Kidney tubule cell (primary cell): ENCODE measurements around the gene DDX10.

ENCODE experiments used
- DNase-seq: peaks from one replicate; pipeline ENCODE4 v3.0.0-alpha.2; 2018; ENCODE audit warnings: low spot score

Gene DDX10

DNA sequence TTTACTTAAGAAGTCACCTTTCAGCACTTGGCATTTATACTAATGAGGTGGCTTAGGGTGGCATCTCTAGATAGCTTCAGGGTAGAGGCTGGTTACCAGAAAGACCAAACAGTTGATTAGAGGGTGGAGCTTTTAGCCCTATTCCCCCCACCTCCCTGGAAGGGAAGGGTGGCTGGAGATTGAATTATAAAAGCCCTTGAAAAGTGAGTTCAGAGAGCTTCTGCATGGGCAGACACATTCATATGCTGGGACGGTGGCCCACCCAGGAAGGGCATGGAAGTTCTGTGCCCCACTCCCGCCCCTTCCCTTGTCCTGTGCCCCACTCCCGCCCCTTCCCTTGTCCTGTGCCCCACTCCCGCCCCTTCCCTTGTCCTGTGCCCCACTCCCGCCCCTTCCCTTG lies 244.2 kb downstream of the DDX10 start:
- DNase-seq: no peak

DNA sequence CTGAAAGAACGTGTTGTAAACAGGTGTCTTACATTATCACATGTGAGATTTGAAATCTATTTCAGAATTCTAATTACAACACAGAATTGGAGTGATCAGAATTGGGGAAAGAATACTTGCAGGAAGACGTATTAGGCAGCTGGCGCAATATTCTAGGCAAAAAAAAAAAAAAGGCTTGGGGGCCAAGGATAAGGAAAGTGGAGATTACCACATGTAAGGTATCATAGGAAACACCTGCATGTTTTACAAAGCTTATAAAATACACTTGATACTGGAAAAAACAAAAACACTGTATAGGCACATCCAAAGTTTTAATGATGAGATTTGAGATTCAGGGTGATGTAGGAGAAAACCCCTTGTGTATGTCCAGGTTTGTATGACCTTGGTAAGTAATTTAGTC lies 245.1 kb downstream of the DDX10 start:
- no peak for DNase-seq

DNA sequence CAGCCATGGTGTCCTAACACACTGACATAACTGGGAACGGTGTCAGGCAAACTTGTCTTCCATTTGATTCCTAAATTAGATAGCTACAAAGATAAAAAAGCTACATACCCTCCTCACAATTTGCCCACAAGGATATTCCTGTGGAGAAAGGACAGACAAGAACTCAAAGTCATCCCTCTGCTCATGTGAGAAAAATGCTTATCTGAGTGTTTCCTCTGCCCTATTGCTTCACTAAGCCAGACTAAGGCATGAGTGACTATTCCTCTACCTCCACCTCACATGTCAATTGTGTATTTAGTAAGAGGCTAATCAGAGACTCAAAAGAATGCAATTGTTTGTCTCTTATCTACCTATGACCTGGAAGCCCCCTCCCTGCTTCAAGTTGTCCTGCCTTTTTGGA lies 247.7 kb downstream of the DDX10 start:
- DNase-seq: peak; percentile 30

DNA sequence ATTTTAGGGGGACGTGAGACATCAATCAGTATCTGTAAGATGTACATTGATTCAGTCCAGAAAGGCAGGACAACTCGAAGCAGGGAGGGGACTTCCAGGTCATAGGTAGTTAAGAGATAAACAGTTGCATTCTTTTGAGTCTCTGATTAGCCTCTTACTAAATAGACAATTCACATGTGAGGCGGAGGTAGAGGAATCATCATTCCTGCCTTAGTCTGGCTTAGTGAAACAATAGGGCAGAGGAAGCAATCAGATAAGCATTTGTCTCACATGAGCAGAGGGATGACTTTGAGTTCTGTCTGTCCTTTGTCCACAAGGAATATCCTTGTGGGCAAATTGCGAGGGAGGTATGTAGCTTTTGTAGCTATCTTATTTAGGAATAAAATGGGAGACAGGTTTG lies 248.3 kb downstream of the DDX10 start:
- no peak for DNase-seq

DNA sequence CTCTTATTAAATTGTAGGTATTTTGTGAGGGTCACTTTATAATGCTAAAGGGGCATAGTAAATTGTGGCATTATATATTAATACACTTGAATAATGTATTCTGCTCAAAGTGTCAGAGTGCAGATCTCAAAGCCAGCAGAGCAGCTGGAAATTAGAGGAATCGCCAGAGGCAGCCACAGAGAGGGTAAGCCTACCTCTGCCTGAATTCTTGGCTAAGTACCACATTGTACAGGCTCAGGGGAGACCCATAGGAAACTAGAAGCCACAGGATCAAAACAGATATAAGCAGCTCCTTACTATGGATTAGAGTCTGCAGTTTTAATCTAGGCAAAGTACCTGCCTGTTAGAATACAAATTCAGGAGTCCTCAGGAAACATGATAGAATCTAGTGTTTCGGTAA lies 249.3 kb downstream of the DDX10 start:
- no peak for DNase-seq

DNA sequence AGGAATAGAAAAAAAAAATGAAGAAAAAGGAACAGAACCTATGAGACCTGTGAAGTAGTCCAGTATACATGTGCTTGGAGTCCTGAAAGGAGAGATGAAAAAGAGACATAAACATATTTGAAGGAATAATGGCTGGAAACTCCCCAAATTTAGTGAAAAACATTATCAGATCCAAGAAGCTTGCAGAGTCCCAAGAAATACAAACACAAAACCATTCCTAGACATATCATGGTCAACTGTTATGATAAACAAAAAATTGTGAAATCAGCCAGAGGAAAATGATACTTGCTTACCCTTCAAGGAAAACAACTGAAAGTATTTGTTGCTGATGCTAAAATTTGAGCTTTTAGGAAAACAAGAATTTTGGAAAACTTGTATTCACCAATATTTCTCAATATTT lies 250.1 kb downstream of the DDX10 start:
- DNase-seq: no peak

DNA sequence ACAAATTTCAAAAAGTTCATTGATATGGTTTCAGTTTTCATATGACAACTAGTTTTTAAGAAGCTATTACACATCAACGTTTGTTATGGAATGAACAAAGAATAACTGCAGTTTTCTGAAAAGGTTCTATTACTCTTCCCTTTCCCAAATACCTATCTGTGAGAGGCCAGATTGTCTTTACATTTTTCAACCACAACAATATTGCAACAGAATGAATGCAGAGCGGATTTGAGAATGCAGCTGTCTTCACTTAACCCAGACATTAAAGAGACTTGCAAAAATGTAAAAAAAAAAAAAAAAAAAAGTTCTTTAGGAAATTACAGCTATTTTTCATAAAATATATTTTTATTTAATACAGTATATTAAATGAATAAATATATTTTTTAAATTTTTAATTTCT lies 250.8 kb downstream of the DDX10 start:
- no peak for DNase-seq

DNA sequence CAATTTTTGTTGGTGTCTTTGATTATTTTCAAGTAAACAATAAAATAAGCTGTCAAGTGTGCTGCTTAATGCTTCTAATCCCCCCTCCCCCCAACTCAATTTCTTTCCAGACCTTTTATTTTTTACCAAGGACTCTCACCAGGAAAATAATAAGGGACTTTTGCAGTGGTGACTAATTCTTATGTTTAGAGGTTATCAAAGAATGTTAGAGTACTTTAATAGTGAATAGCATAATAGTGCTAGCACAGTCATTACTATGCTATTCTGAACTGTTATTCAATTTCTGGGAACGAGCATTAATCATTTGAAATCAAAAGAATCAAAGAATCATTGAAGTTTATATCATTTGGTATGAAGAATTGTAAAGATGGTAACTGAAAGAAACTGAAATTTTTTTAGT lies 251.4 kb downstream of the DDX10 start:
- peak; percentile 17 for DNase-seq

DNA sequence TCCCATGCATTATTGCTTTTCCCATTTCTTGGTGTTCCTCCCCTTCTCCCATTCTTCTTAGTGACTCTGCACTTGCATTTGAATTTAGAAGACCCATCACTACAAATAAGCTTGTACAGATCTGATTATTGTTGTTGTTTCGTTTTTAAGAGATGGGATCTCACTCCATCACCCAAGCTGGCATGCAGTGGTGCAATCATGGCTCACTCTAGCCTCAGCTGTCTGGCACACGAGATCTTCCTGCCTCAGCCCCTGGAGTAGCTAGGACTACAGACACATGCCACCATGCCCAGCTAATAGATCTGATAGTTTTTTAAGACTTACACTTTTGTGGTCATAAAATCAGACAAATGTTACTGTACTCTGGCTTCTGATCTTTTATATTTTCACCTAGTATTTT lies 252.1 kb downstream of the DDX10 start:
- DNase-seq: no peak

DNA sequence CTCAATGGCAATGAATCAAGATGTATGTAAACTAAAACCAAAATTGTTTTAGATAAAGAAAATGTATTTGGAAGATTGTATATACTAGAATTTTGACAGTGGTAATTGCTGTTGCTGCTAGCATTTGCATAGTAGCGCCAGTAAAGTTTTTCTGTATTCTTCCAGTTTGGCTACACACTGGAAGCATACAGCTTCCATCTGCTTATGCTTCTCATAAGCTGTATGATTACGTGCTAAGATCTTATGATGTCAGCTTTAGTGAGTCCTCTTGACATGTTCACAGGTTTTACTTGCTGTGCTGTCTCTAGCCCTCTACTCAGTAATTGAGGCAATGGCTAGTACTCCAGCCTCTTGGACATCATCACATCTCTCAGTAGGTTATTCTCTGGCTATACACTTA lies 256.3 kb downstream of the DDX10 start:
- DNase-seq: no peak

DNA sequence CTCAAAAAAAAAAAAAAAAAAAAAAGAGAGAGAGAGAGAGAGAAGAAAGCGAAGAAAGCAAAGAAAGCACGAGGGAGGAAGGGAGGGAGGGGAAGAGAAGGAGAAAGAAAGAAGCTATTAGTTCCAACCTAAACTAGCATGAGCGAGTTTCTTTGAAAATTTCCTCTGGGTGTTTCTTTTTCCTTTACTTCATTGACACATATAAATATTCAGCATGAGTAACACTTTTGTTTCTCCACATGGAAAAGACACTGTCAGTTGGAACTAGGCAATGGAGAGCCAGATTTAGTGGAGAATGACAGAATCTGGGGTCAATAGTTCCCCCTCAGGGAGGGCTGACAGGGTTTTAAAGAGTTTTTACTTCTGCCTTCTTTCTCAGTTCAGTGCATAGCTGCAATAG lies 257.4 kb downstream of the DDX10 start:
- no peak for DNase-seq

DNA sequence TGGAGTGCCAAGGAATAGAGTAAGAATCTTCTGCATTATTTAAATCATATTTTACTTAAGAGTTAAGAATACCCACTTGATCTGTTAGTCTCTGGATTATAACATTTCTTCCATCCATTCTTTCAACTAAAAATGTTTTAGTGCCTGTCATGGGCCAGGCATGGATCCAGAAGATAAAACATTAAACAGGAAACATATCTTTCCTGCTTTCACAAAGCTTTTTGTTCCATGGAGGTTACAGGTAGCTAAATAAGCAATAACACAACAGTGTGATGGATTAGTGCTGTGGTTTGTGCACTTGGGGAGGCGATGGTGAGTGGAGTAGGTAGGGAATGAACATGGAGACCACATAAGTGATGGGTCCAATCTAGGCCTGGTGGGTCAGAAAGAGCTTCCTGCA lies 258.5 kb downstream of the DDX10 start:
- DNase-seq: no peak

DNA sequence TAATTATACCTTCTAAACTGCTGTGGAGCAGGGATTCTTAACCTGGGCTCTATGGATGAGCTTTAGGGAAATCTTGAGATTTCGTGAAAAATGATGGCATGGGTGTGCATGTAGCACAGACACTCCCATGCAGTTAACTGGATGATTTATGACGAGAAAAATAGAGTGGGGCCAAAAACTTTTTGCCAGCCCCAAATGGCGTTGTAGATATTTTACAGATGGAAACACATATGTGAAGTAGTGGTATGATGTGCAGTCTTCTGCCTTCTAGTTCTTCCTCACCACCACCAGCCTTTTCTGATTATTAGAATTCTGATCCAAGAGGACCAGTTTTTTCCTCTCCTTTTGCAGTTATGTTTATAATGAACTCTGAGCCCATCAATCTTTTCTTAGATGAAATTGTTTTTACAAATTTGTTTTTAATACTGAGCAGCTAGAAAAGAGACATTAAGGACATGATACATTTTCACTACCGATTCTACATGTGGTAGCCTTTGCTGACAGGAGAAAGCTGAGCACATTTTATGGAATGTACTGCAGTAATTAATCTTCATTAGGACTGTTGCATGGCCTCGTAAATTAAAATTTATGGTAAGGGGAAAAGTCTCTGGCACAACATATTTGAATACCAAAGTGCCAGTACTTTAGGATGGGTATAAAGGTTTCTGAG lies 261.4 kb downstream of the DDX10 start:
- no peak for DNase-seq

DNA sequence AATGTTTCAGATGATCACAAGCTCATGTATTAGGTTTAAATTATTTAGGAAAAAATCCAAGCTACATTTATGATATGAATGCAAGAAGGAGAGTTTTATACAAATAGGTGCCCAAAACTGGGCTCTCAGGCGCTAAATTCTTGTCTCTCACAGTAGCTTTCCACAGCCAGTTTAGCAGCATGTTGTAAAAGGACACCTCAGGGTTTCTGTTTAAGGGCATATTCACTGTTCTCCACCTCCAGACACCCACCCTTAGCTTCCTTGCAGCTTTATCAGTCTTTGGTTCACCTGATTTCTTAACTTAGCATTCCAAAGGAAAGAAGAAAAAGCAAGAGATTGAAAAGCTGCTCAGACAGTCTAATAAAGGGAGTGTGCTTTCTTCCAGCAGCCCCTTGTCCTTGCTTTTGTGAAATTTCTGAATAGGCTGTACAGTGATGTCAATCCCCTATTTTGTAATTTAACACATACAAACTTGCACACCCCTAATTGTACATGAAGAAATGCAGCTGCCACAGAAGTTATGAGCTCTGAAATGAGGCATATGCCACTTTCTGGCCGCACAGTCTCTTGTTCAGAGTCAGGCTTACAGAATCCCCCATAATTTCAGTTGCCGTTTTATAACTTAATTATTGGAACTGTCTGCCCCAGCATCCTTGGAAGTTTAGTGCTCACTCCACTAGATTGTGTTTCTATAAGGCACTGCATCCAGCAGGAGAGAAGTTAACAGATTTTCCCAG lies 262.1 kb downstream of the DDX10 start:
- no peak for DNase-seq

DNA sequence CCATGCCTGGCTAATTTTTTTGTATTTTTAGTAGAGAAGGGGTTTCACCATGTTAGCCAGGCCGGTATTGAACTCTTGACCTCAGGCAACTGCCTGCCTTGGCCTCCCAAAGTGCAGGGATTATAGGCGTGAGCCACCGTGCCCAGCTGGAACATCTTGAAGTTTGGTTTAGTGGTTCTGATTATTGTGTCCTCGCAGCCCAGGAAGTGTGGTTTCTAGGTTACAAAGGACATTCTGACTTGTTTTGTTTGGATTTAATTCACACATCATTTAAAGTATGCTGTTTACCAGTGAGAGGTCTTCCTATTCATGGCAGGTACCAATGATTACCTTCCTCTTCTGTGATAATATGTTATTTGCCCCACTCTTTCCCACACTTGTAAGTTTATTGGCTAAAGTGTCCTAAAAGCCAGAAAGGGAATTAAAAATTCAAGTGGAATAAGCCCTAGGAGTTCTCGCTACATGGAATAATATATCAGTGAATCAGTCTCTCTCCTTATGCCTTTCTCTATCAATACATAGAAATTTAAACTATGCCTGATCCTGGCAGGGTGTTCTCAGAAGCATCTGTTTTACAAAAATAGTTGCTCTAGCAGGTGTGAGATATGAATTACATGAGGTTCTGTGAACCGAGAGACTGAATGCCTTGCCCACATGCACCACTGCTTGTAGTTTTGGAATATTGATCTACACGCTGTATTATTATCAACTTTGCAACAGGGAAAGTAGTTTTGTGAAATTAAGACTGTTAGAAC lies 263.1 kb downstream of the DDX10 start:
- DNase-seq: no peak

DNA sequence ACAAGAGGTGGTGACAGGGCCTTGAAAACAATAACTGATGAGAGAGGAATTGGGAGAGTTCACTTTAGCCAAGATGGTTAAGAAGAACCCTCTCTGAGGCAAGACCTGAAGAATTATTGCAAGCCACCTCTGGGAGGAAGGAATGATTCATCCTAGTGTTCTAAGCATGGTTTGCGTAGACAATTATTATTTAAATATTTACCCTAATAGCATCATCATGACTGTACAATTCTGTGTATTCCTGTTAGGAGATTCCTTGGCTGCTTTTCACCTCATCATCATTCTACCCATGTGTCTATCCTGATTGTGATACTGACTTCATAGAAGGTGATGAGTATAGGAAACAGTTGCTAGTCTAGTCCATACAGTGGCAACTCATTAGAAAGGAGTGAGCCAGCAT lies 264.4 kb downstream of the DDX10 start:
- DNase-seq: peak; percentile 93

DNA sequence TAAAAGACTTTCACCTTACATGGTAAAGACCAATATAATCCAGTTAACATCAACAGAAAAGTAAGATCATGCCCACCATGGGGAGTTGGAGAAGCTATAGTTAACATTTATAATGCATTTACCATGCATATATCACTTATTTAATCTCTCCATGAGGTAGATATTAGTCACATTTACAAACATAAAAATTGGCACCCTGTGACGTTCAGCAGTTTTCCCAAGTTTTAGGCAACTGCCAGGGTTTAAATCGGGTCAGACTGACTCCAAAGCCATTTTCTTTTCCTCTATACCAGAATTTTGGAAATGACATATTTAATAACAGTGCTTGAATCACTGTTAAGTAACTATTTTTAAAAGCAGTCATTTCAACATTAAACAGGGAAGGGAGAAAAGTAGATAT lies 266.3 kb downstream of the DDX10 start:
- DNase-seq: no peak

DNA sequence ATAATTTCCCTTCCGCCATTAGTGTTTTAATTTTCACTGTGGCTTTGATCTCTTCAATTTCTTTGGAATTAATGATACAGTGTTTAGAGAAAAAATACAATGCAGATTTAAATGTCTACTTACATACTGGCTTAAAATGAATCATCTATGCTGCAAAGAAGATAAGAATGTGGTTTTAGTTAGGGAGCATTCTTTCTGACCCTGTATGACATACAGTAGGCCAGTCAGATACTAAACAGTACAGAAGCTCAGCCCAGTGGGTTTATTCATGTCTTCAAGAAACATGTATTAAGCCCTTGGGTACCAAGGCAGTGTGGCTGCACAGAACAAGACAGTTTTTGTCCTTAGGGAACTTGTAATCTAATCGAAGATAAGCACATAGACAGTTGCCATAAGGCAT lies 268.8 kb downstream of the DDX10 start:
- DNase-seq: peak; percentile 7

DNA sequence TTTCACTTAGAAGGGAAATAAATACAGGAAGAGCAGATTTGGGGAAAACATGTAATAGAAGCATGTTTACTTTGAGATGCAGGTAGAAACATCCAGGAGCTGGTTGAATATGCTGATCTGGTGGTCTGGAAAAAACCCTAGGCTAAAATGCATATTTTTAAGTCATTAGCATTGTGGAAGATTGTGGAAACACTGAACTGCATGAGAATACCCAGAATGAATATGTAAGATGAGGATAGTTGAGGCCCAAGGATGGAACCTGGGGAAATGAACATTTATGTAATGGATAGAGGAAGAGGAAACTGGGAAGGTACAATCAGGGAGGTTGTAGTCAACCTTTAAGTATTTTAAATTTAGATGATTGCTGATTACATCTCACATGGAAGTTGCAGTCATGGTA lies 269.4 kb downstream of the DDX10 start:
- DNase-seq: no peak

DNA sequence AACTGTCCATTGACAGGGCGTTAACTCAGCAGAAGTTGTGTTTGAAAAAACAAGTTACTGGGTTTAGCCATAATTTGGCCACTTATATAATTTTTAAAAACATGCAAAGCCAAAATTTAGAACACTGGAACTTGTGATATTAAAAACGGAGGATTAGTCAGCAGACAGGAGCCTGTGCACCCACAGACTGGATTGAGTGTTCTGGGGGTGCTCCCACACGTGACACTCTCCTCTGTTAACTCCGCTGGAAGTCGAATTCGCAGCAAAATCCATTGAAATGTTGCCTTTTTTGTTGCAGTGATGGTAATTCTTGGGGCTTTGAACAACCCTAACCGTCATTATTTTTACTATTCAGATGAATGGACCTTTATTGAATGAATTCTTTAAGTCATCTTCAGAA lies 269.8 kb downstream of the DDX10 start:
- DNase-seq: no peak

DNA sequence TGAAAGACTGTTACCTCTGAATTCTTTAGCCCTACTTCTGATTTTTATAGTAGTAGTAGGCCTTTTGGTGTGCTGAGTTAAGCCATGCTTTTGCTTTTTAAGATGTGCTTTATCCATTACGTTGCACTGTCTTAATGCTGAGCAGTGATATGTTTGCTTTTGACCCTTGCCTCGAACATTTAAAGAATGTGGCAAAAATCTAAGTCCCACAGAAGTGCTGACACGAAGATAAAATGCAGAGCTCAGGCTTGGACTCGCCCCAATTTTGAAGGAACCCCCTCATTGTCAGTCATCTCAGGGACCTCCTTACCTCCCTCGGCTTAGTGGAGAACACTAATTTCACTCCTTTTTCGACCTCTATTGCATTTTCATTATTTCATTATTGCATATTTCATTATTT lies 272.9 kb downstream of the DDX10 start:
- DNase-seq: no peak

DNA sequence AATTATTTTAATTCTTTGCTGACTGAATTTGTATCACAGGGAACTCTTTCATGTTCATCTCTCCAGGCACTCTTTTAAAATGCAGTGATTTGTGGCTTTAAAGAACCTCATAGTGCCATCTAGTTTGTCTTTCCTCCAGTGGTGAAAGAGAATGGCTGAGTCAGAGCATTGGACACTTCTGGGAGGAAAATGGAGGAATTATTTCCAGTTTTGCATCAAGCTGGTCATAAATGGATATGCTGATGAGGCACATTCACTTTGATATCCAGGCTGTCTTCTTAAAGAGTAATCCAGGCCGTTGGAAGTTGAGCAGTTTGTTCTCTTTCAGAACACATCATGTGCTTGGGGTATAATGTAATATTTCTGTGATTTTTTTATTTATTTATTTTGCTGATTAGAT lies 273.7 kb downstream of the DDX10 start:
- peak; percentile 18 for DNase-seq

DNA sequence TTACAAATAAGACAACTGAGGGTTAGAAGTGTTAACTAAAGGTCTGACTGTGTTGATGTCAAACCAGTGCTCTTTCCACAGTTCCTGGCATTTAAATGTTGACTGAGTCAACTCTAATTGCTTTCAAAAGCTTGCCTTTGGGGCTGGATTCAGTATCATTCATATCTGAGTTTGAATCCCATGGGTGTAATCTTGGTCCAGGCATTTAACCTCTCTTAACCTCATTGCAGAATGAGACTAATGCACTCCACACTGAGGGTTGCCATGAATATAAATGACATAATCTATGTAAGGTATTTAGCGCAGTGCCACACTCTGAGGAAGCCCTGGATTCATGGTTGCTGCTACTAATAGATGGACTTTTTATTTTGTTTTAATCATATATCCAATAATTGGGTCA lies 274.3 kb downstream of the DDX10 start:
- no peak for DNase-seq
